Body of pancreas (tissue), 4 donors: ENCODE data around the gene CAPSL.

Experiments
- CTCF ChIP-seq, 7 experiments: fragments of 450-650 bp in 4 of 7; fragments of 200-600 bp in 3 of 7; sonication (generic) in 3 of 7; IDR thresholded peaks; one replicate each; pipeline ENCODE4 v1.5.1; 2016 to 2019; ENCODE audit warnings: antibody characterized with exemption in 7 of 7
- POLR2A ChIP-seq, 3 donors: fragments of 450-650 bp; IDR thresholded peaks; one replicate each; pipeline ENCODE4 v1.6.1; 2016; ENCODE audit warnings: antibody characterized with exemption in 3 of 3, mild to moderate bottlenecking in 2 of 3

GRCh38 chr5:35862126-35862525 lies 76.3 kb downstream of the CAPSL start:
- TF ChIP-seq CTCF (IDR thresholded peaks at IDR 0.05): no peak
- no peak for TF ChIP-seq POLR2A (IDR thresholded peaks at IDR 0.05)
